Keratinocyte (primary cell): ENCODE data around the gene FPR1. TPM values are rescaled to one million over a fixed set of nuclear protein-coding genes. Genes with fewer than 3 reads are reported as not detected.

Experiments
- DNase-seq: peaks from one replicate; pipeline ENCODE4 v3.0.0-alpha.2; 2011; ENCODE audit warnings: low read depth, missing footprints, low spot score
- FAIRE-seq: peaks from 2 replicates; lab custom pipeline; 2011; peaks lifted over from hg19 to GRCh38; lab: Jason Lieb, UNC
- H2AFZ ChIP-seq: 2 replicates; pipeline ENCODE4 v1.6.0; 2012; ENCODE audit warnings: low read length, control low read depth, inconsistent platforms; ENCODE audit not compliant: control insufficient read depth
- H3K27ac ChIP-seq: 2 replicates; pipeline ENCODE4 v1.5.1; 2011; ENCODE audit warnings: low read length; ENCODE audit not compliant: control insufficient read depth, insufficient read depth
- H3K27me3 ChIP-seq: 3 replicates; pipeline ENCODE4 v1.6.0; 2011; ENCODE audit warnings: low read length; ENCODE audit not compliant: control insufficient read depth, insufficient read depth; ENCODE audit errors: extremely low read depth
- H3K36me3 ChIP-seq, 2 experiments: 2 replicates in 1 of 2; 3 replicates in 1 of 2; pipeline ENCODE4 v1.5.1; 2011; ENCODE audit warnings: low read length in 2 of 2, mild to moderate bottlenecking in 1 of 2; ENCODE audit not compliant: control insufficient read depth in 2 of 2, insufficient read depth in 2 of 2; ENCODE audit errors: extremely low read depth in 1 of 2
- H3K4me1 ChIP-seq: 3 replicates; pipeline ENCODE4 v1.5.1; 2011; ENCODE audit warnings: low read length; ENCODE audit not compliant: control insufficient read depth, insufficient read depth; ENCODE audit errors: extremely low read depth
- H3K4me2 ChIP-seq: 3 replicates; pipeline ENCODE4 v1.6.0; 2011; ENCODE audit warnings: low read depth, low read length; ENCODE audit not compliant: control insufficient read depth, insufficient read depth; ENCODE audit errors: extremely low read depth
- H3K4me3 ChIP-seq, 3 experiments: fragments of 200-600 bp in 1 of 3; sonication (generic) in 1 of 3; 2 replicates in 2 of 3; 3 replicates in 1 of 3; pipeline ENCODE4 v1.5.1; 2011 to 2016; ENCODE audit warnings: low read length in 3 of 3, mild to moderate bottlenecking in 3 of 3, control low read depth in 2 of 3, inconsistent platforms in 1 of 3, low read depth in 1 of 3, mixed read lengths in 1 of 3, mixed run types in 1 of 3, moderate library complexity in 1 of 3; ENCODE audit not compliant: control insufficient read depth in 2 of 3, insufficient read depth in 2 of 3; ENCODE audit errors: extremely low read depth in 1 of 3
- H3K79me2 ChIP-seq: 2 replicates; pipeline ENCODE4 v1.6.0; 2012; ENCODE audit warnings: low read length; ENCODE audit not compliant: control insufficient read depth, insufficient read depth
- H3K9ac ChIP-seq: 3 replicates; pipeline ENCODE4 v1.6.0; 2011; ENCODE audit warnings: low read length; ENCODE audit not compliant: control insufficient read depth, insufficient read depth; ENCODE audit errors: extremely low read depth
- H3K9me1 ChIP-seq: 3 replicates; pipeline ENCODE4 v1.6.0; 2011; ENCODE audit warnings: low read length; ENCODE audit not compliant: control insufficient read depth, insufficient read depth; ENCODE audit errors: extremely low read depth
- H3K9me3 ChIP-seq: 2 replicates; pipeline ENCODE4 v1.5.1; 2012; ENCODE audit warnings: low read depth, low read length; ENCODE audit not compliant: control insufficient read depth
- H4K20me1 ChIP-seq: 3 replicates; pipeline ENCODE4 v1.6.0; 2011; ENCODE audit warnings: low read length; ENCODE audit not compliant: control insufficient read depth, insufficient read depth; ENCODE audit errors: extremely low read depth
- CTCF ChIP-seq, 3 experiments: IDR thresholded peaks in 1 of 3; conservative IDR thresholded peaks in 1 of 3; optimal IDR thresholded peaks in 1 of 3; 2 replicates in 2 of 3; 3 replicates in 1 of 3; pipeline versions ENCODE3 to v1.5.1; 2011; ENCODE audit warnings: low read length in 3 of 3, mild to moderate bottlenecking in 3 of 3, moderate library complexity in 2 of 3, control low read depth in 1 of 3, inconsistent platforms in 1 of 3; ENCODE audit not compliant: insufficient read depth in 2 of 3; ENCODE audit errors: extremely low read depth in 1 of 3
- EZH2 ChIP-seq: IDR thresholded peaks from one replicate; pipeline ENCODE4 v1.6.1; 2012; ENCODE audit warnings: inconsistent platforms, mild to moderate bottlenecking, low read length, moderate library complexity
- dilution Hi-C: fragments of 300-500 bp; cut with MboI; formaldehyde crosslinking; loops from one replicate; pipeline ENCODE4 v1.7.0; 2020; ENCODE audit warnings: low sequenced_read_pairs; ENCODE audit not compliant: extremely low pct_ligation_motif_present
- polyA plus RNA-seq, 5 experiments: library from polyadenylated mRNA; depleted of rRNA in 3 of 5; stranded (reverse) in 3 of 5; stranded (forward) in 1 of 5; unstranded in 1 of 5; fragments of >200 nt; gene quantifications; 1 replicate in 1 of 5; 2 replicates in 3 of 5; 3 replicates in 1 of 5; pipeline versions ENCODE4 v1.2.1 to v1.2.3, GENCODE V29; 2011 to 2012; ENCODE audit warnings: missing spikeins in 2 of 5, low read depth in 1 of 5, low replicate concordance in 1 of 5

FPR1 gene
- polyA plus RNA-seq, 1 donor (not counting 4 experiments of a cell fraction or from before 2014, with no cell fraction given) = 2.4 TPM

- no peak overlapping the region for H2AFZ ChIP-seq
- FAIRE-seq = no peak
- TF ChIP-seq CTCF (optimal IDR thresholded peaks at IDR 0.05 in 1 of 3, IDR thresholded peaks at IDR 0.05 in 1 of 3, conservative IDR thresholded peaks at IDR 0.05 in 1 of 3; ENCODE audit: extremely low read depth in 1 of 3, insufficient read depth in 2 of 3, low read length in 3 of 3) (no peak), EZH2 (no peak)
These were observed 38.1 kb downstream of the FPR1 start for GRCh38 chr19:51713319-51714285.

DNA sequence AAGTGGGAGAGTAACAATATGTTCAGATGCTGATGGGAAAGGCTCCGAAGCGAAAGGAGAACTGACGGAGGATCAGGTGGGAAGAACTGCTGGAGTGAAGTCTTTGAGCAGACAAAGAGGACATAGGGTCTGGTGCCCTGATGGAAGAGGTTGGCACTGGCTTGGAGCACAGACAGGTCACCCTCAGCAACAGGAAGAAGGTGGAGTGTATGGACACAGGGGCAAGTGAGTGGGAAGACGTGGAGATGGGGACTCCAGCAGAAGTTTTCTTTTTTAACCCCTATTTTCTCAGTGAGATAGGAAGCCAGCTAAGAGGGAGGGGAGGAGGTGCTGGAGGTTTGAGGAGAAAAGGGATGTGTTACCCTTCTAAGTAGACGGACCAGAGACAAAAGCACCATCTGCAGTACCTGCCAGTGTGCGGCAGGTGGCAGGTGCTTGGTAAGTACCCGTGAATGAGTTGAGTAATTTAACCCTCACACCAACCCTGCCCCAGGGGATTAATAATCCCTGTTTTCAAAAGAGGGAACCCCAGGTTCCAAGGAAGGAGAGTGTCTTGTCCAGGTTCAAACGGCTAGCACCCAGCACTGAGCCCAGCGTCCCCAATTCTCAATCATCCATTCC lies 39.1 kb downstream of the FPR1 start:
- Histone ChIP-seq H3K9me1 (no peaks in the 10 kb centered on the region), H3K9me3 (no peaks in the 10 kb centered on the region), H4K20me1 (no peaks in the 10 kb centered on the region), H3K4me2 (no peak overlapping the region), H2AFZ (no peak overlapping the region), H3K4me3 (no peak overlapping the region), H3K9ac (no peak overlapping the region), H3K36me3 (no peaks in the 10 kb centered on the region), H3K79me2 (no peaks in the 10 kb centered on the region), H3K4me1 (no peaks in the 10 kb centered on the region), H3K27me3 (peaks cover 4% of the 10 kb centered on the region), H3K27ac (no peak overlapping the region)
- FAIRE-seq = peak; percentile 93
- TF ChIP-seq EZH2 = no peak
- peak; percentile 84 to 95 (median 85) for TF ChIP-seq CTCF (optimal IDR thresholded peaks at IDR 0.05 in 1 of 3, IDR thresholded peaks at IDR 0.05 in 1 of 3, conservative IDR thresholded peaks at IDR 0.05 in 1 of 3; ENCODE audit: extremely low read depth in 1 of 3, insufficient read depth in 2 of 3, low read length in 3 of 3)
- DNase-seq = no peak
- dilution Hi-C loops = no loop called here

More at GRCh38 chr19:51713319-51714285, 38.1 kb downstream of the FPR1 start:
- Histone ChIP-seq H3K4me2 (no peak overlapping the region), H4K20me1 (no peaks in the 10 kb centered on the region), H3K9me3 (no peaks in the 10 kb centered on the region), H3K27ac (no peak overlapping the region), H3K36me3 (no peaks in the 10 kb centered on the region), H3K27me3 (peaks cover 5% of the 10 kb centered on the region), H3K4me3 (no peak overlapping the region), H3K9ac (no peak overlapping the region), H3K4me1 (no peaks in the 10 kb centered on the region), H3K79me2 (no peaks in the 10 kb centered on the region), H3K9me1 (no peaks in the 10 kb centered on the region)
- dilution Hi-C loops = no loop called here
- DNase-seq = no peak
